GM18511 (cell line): ENCODE measurements around the gene ANKUB1.

Experiments used
- ATAC-seq: cut with Tn5 transposase; IDR thresholded peaks from one replicate; pipeline ENCODE4 v1.9.1; 2021; ENCODE audit warnings: mild to moderate bottlenecking, moderate library complexity; ENCODE audit not compliant: unreplicated experiment

The ANKUB1 gene

DNA sequence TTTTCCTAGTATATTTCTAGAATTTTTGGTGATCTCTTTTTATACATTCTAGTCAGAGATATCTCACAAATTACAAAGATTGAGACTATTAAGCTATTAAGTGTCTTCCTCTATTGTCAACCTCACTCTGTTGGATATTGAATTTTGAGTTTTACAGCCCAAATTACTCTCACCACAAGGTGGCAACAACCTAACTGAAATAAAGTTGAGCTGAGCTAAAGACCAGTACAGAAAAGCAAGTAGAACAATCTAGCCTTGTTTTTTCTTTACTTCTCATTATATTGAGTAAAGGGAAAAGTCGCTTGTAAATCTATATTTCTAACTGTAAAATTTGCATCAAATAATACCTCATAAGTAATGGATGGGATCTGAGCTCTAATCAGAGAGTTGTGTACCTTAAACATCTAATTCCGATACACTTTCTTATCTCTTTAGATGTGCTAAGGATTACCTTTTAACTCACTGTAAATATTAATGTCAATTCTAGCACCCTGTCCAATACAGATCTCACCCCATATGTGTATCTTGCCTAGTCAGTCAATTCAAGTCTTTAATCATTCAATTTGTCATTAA, 26.5 kb downstream of the ANKUB1 start:
- ATAC-seq: no peak

DNA sequence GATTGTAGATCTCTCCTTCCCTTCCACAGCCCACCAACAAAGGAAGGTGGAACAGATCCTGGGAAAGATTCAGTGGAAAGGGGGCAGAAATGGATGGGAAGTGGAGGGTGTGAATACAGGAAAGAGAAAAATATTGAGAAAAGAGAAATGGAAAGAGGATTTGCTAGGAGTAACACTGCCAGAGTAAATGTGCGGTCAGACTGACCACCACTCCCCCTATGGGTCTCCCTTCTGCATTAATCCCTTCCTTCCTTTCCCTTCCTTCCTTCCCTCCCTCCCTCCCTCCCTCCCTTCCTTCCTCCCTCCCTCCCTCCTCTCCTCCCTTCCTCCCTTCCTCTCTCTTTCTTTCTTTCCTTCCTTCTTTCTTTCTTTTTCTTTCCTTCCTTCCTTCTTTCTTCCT, 28.1 kb downstream of the ANKUB1 start:
- ATAC-seq: no peak

GRCh38 chr3:149763565-149764195, 28.7 kb downstream of the ANKUB1 start:
- ATAC-seq: no peak

GRCh38 chr3:149753717-149754116, 38.6 kb downstream of the ANKUB1 start:
- no peak for ATAC-seq

GRCh38 chr3:149752788-149753136, 39.6 kb downstream of the ANKUB1 start:
- ATAC-seq: no peak

GRCh38 chr3:149752051-149752787, 40.1 kb downstream of the ANKUB1 start, which contains the start of gene COMMD2:
COMMD2 (minus strand) TSS chr3:149752489; CDS start chr3:149752444, 45 bp downstream.
- peak; percentile 99 for ATAC-seq

DNA sequence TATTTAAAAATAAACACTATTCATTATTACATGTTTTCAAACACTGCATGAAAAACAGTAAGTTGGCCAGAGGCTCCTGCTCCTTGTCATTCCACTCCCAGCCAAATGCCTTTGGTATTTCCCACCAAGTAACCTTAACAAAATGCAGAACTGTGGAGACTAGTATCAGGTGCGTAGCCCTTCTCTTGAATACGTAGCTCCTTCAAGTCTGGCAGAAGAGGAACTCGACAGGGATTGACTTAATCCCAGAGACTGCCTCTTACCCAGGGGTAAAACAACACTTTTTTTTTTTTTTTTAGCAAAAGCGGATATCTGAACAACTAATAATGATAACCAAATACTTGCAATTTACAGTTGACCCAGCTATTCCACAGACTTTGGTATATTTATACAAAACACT, 40.8 kb downstream of the ANKUB1 start:
- ATAC-seq: no peak

DNA sequence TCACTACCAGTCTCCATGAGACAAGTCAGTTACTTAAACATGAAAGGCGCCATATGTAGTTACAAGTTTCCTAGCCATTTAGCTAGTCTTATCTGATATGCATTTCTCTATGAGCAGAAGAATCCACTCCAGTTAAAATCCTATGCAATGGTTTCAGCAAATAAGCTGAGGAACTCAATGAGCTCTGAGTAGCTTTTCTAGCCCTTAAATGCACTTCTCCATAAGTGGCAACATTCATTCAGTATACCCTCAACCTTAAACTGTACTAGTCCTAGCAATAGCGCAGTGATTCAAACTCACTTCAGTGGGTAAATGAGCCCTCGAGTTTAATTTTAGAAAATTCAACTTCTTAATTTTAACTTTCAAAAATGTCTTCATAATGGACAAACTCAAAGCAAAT, 47.7 kb downstream of the ANKUB1 start:
- ATAC-seq: no peak

DNA sequence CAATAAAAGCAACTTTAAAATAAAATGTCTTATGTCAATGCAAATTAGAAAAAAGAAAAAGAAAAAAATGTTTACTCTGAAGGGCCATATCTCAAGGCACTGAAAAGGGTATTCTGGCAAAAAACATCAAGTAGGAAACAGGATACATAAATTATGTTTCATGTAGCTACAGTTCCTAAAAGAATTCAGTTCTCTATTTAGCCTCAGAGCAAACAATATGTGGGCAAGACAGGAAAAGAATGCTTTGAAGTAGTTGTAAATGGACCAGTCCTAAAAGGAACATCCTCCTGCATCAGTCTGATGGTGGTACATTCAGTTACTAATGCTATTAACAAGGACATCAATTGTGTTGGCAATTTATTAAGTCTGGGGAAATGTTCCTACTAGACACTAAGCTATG, 48.2 kb downstream of the ANKUB1 start:
- ATAC-seq: no peak

DNA sequence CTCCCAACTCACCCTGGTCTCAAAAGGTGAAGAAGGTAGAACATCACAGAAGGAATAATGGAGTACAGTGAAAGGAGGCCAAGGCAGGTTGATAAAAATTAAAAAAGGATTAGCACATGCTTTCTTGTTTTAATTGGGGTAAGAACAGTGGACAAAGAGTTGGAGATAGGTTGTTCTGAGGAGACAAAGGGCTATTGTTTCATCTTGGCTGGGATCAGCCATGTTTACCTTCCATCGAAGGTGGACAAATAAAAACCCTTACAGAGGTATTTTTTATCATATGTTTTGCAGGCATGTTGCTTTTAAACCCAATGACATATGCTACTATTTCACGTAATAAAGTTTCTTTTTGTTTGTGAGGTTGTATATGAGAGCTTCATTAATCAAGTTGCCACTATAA, 53.0 kb downstream of the ANKUB1 start:
- no peak for ATAC-seq

- ATAC-seq: no peak
Observed at GRCh38 chr3:149738876-149739275, 53.5 kb downstream of the ANKUB1 start.

GRCh38 chr3:149736953-149737205, 55.5 kb downstream of the ANKUB1 start:
- ATAC-seq: no peak

DNA sequence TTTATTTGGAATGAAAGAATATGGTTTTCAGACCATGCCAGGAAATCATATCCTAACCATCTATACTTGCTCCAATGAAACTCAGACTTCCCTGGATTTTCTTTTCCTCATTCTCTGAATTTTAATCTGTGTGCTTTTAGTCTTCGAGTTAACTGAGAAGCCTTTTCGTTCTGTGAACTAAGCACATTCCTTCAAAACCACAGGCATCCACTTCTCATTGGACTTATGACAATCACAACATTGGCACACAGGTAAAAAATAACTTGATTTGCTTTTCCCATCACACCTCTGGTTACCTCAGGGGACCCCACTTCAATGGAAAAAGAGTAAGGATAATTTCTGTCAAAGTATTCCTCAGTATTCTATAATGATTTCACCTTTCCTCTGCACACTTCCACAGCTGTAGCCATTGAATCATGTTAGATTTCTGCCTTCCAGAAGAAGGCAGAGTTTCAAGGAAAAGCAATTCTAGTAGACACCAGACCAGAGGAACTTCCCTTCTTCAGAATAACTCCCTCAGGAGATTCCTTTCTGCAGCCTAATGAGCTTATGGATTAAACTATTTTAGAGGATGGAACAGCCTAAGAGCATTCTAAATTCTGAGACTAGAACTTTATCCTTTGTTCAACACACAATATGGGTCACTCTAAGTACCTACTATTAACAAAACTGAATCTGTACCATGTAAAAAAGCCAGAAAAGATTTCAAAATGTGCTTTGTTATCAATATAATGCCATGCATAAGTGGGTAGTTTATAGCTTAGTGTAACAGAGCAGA, 56.0 kb downstream of the ANKUB1 start:
- ATAC-seq: no peak

DNA sequence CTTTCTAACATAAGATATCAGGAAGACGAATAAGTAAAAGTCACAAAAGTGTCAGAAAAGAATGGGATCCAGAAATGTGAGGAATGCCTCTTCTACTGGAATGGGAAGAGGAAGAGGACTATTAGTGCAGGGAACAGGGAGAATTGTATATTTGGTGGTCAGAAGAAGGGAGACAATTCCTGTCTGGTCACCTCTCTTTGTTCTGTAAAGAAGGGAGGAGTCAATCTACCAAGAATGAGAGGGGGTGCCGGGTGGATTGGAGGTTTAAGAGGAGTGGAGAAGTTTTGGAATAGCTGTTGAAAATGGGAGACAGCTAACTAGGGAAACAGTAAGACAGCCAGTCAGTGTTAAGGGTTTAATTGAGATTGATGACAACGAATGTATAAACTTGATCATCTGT, 60.1 kb downstream of the ANKUB1 start:
- no peak for ATAC-seq

DNA sequence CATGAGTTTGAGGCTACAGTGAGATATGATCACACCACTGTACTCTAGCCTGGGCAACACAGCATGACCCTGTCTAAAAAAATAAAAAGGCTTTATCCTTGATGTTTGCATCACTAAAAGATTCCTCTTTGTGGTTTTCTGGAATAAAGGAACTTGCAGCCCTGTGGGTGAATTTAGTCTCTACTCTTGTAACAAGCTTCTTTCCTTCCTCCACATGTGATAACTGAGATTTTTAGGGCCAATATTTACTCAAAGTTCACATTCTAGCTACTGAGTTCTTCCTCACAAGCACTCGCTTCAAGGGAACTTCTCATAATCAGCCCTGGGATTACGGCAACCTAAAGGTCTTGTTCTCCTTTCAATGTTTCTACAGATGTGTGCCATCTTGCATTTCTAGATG, 64.7 kb downstream of the ANKUB1 start:
- ATAC-seq: no peak

DNA sequence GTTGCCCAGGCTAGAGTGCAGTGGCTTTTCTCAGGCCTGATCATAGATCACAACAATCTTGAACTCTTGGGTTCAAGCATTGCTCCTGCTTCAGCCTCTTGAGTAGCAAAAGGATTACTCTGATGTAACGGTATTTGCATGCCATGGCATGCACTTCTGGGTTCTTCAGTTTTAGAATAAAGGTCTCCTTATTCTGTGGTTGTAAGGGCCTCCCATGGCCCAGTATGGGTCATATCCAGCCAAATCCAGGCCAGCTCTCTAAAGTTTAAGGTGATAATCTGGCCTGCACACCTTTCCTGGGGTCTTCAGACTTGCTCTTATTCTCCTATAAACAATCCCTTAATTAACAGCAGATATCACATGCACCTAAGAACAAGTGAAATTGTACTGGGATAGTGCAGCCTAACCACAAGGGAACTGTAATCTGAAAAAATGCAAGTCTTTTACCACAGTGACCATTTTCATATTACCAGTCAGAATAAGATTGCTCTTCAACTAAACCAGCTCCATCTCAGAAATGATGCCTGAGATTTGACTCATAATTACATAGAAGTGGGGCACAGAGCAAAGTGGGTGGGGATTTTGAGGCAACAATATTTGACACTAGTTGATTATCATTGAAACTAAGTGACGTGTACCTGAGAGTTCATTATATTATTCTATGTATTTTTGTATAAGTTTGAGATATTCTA, 65.5 kb downstream of the ANKUB1 start:
- ATAC-seq: peak; percentile 96

GRCh38 chr3:149723781-149724180, 68.6 kb downstream of the ANKUB1 start:
- no peak for ATAC-seq

GRCh38 chr3:149720918-149721317, 71.4 kb downstream of the ANKUB1 start:
- ATAC-seq: no peak

DNA sequence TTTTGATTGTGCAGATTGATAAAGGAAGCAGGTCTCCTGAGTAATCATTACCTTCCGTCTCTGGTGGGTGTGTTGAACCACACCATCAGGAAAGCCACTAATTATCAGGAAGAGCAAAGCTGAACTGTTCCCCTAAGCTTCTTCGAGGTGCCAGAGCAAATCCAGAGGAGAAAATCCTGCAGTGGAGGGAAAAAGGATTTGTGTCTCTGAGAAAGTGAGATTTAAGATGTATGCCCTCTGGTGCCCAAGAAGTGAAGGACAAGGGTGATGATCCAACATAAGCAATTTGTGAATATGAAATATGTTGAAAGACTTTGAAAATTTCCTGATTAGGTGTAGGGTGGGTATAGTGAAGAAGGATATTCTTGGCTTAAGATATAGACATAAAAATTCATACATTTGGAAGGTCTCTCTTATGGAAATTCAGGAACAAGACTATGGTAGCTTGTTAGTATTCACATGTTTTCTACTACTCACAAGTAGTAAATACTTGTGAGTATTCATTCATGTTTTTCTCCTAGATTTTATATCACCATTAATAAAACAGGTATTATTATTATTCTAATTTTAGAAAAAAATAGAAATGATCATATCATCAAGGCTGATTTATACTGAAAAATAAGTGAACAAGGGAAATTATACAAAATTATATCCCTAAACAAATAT, 74.8 kb downstream of the ANKUB1 start:
- ATAC-seq: peak; percentile 59

DNA sequence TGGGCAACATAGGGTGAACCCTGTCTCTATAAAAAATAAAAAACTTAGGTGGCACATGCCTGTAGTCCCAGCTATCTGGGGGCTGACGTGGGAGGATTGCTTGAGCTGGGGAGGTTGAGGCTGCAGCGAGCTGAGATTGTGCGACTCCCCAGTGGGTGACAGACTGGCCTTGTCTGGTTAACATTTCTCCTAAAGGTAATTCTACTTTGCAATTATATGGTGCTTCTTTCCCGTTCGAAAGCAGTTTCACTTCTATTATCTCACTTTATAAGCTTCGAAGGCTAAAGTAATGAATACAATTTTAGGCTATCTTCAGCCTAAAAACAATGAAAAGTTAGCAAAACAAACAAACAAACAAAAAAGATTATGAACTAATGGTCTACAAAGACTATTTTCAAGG, 75.4 kb downstream of the ANKUB1 start:
- no peak for ATAC-seq

- ATAC-seq: no peak
Observed at GRCh38 chr3:149715247-149715646, 77.1 kb downstream of the ANKUB1 start.
